ENCODE results near the gene RBM43. TPM values are rescaled to one million over a fixed set of nuclear protein-coding genes. Genes with fewer than 3 reads are reported as not detected.

RBM43 gene
- total RNA-seq, 3 donors from 2014 or later: 4.1 to 7.5 (median 5.0) TPM

DNA sequence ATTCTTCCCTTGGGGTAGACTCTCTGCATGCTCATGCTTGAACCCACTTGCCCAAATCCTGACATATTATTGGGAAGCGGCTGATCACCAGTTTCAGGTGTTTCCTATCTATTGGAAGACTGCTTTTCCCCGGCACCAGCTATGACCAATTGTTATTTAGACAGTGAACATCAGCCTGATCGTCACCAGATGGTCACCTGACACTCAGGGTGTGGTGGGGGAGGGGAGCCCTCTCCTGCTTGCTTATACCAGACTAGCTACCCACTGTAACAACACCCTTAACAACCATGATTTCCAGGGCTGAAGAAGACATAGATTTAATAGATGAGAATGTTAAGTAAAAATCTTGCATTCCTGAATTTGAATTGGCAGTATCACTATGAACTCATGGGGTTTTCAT, 44.3 kb downstream of the RBM43 start:
- ATAC-seq (no peak), DNase-seq (no peak)
- no peak for TF ChIP-seq CTCF (IDR thresholded peaks at IDR 0.05)
- H3K4me1 ChIP-seq (ENCODE audit: low read depth): no peaks in the 10 kb centered on the region
- intact Hi-C loops (cut with DNase I, micrococcal nuclease): no loop called here
- H3K4me3 ChIP-seq: no peak overlapping the region
- H3K9me3 ChIP-seq: no peaks in the 10 kb centered on the region
- H3K36me3 ChIP-seq (ENCODE audit: low read depth): no peaks in the 10 kb centered on the region

- H3K4me1 ChIP-seq (ENCODE audit: low read depth): no peaks in the 10 kb centered on the region
- intact Hi-C loops (cut with DNase I, micrococcal nuclease): no loop called here
- H3K4me3 ChIP-seq: no peak overlapping the region
- TF ChIP-seq CTCF (IDR thresholded peaks at IDR 0.05): no peak
- DNase-seq (no peak), ATAC-seq (no peak)
- no peaks in the 10 kb centered on the region for H3K36me3 ChIP-seq (ENCODE audit: low read depth)
- H3K9me3 ChIP-seq: no peaks in the 10 kb centered on the region
These were observed 54.6 kb downstream of the RBM43 start for GRCh38 chr2:151207100-151207499.

- Histone ChIP-seq H3K9me3 (no peaks in the 10 kb centered on the region), H3K36me3 (ENCODE audit: low read depth) (no peaks in the 10 kb centered on the region), H3K4me3 (no peak overlapping the region), H3K4me1 (ENCODE audit: low read depth) (no peaks in the 10 kb centered on the region)
- no peak for ATAC-seq
- intact Hi-C loops (cut with DNase I, micrococcal nuclease): no loop called here
- no peak for TF ChIP-seq CTCF (IDR thresholded peaks at IDR 0.05)
- no peak for DNase-seq
These were observed 55.2 kb downstream of the RBM43 start for GRCh38 chr2:151206446-151206968.

GRCh38 chr2:151205571-151205970, 56.1 kb downstream of the RBM43 start:
- no peaks in the 10 kb centered on the region for H3K4me1 ChIP-seq (ENCODE audit: low read depth)
- intact Hi-C loops (cut with DNase I, micrococcal nuclease): no loop called here
- DNase-seq (no peak), ATAC-seq (no peak)
- no peaks in the 10 kb centered on the region for H3K36me3 ChIP-seq (ENCODE audit: low read depth)
- no peak overlapping the region for H3K4me3 ChIP-seq
- TF ChIP-seq CTCF (IDR thresholded peaks at IDR 0.05): no peak
- no peaks in the 10 kb centered on the region for H3K9me3 ChIP-seq

GRCh38 chr2:151204756-151205155, 56.9 kb downstream of the RBM43 start:
- intact Hi-C loops (cut with DNase I, micrococcal nuclease): no loop called here
- DNase-seq: no peak
- Histone ChIP-seq H3K4me3 (no peak overlapping the region), H3K9me3 (no peaks in the 10 kb centered on the region), H3K4me1 (ENCODE audit: low read depth) (no peaks in the 10 kb centered on the region), H3K36me3 (ENCODE audit: low read depth) (no peaks in the 10 kb centered on the region)
- no peak for TF ChIP-seq CTCF (IDR thresholded peaks at IDR 0.05)
- ATAC-seq: no peak

DNA sequence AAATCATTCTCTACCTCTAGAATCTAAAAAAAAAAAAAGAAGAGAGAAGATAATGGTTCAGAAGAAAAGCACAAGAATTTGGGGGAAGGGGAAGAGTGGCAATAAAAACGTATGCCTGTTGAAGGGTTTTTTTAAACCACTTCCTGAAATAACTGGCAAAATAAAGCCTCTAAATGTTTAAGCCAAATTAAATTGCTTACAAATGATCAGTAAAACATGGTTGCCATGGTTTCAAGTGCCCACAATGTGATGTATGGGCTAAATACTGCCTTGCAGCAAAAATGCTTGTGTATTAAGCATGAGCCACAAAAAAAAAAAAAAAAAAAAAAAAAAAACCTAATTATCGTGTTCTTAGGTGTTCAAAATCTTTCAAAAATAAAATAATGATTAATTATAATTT, 60.8 kb downstream of the RBM43 start:
- no peak for TF ChIP-seq CTCF (IDR thresholded peaks at IDR 0.05)
- H3K4me1 ChIP-seq (ENCODE audit: low read depth): no peaks in the 10 kb centered on the region
- ATAC-seq: no peak
- H3K4me3 ChIP-seq: no peak overlapping the region
- no peaks in the 10 kb centered on the region for H3K9me3 ChIP-seq
- intact Hi-C loops (cut with DNase I, micrococcal nuclease): no loop called here
- no peaks in the 10 kb centered on the region for H3K36me3 ChIP-seq (ENCODE audit: low read depth)
- no peak for DNase-seq
